Glomerular visceral epithelial cell (primary cell): Measurements from ENCODE around the gene RINL.
"Not testable (repeated sequence)": the region's sequence is repeated elsewhere in the genome, so short reads cannot be mapped to it uniquely, and the experiment has no call there.

Source experiments
- DNase-seq: peaks from one replicate; pipeline ENCODE4 v3.0.0-alpha.2; 2016; ENCODE audit errors: extremely low spot score

Gene RINL

GRCh38 chr19:38875656-38876395 is 2.2 kb downstream of the RINL start:
- no peak for DNase-seq

- DNase-seq, result not testable (repeated sequence)
Measured at GRCh38 chr19:38873400-38873799, 4.7 kb downstream of the RINL start.

DNA sequence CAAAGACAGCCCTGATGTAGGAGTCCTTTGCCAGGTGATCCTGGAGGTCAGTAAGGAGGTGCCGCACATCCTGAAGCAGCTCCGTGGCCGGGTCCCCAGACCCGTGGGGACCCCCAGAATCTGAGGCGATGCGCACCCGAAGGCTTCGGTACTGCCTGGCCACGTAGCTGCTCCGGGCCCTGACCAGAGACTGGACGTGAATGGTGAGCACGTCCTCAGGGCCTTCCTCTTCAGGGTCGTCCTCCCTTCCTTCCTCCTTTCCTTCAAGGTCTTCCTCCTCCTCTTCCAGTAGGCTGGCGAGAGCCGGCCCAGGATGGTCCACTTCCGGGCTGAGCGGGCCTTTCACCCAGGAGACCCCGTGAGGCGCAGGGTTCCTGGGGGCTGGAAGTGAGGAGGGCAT is 7.5 kb downstream of the RINL start:
- DNase-seq, result no peak

DNA sequence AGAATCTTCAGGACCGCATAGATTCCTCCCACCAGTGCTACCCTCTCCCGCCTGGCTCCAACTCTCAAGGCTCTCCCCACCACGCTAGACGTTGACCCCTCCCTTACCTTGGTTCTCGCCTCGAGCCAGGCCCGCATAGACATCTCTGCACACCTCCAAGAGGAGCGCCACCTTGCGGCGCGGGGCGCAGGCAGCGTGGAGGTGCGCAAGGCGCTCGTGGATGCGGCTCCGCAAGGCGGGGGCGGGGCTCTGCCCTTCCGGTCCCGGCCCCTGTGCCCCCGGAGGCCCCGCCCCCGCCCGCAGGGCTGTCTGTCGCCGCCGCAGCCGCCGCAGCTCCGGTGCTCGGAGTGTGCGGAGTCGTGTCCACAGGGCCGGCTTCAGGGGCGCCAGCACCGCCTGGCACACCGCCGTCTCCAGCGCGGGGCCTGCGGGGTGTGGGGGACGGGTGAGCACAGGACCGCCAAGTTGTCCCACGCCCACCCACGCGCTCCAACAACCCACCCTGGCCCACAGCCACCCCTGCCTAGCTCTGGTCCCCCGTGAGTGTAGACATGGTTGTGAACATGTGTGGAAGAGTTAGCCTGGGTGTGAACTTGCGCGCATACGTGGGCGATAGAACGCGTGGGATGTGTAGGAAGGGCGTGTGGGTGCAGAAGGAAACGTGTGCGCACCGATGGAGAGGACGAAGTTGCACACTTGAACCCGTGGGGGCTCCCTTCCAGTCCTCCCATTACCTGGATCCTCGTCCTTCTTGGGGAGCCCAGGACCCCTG is 8.1 kb downstream of the RINL start:
- peak; percentile 77 for DNase-seq

GRCh38 chr19:38869160-38869835 is 8.8 kb downstream of the RINL start:
- no peak for DNase-seq

- DNase-seq, result no peak
Measured at GRCh38 chr19:38868551-38868950, 9.5 kb downstream of the RINL start.

DNA sequence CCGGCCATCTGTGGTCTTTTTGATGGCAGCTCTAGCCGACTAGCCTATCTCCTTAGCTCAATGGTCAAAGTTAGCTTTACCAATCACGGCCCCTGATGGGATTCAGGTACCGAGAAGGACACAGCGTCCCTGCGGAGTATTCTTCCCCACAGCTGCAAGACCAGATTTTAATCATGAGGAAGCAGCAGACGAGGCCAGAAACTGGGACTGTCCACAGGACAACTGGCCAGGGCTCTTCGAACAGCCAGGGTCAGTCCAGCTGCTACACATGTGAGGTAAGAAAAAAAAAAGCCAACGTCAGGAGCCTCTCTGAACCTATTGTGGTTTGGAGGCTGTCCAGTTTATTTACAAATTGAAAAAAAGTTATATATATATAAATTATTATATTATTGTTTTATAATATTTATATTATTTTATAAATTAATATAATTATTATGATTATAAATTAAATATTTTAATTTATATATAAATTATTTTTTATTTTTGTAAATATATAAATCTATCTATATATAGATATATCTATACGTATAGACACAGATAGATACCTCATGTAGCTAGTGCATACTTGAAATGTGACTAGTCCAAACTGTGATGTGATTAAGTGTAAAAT is 10.8 kb downstream of the RINL start:
- no peak for DNase-seq

DNA sequence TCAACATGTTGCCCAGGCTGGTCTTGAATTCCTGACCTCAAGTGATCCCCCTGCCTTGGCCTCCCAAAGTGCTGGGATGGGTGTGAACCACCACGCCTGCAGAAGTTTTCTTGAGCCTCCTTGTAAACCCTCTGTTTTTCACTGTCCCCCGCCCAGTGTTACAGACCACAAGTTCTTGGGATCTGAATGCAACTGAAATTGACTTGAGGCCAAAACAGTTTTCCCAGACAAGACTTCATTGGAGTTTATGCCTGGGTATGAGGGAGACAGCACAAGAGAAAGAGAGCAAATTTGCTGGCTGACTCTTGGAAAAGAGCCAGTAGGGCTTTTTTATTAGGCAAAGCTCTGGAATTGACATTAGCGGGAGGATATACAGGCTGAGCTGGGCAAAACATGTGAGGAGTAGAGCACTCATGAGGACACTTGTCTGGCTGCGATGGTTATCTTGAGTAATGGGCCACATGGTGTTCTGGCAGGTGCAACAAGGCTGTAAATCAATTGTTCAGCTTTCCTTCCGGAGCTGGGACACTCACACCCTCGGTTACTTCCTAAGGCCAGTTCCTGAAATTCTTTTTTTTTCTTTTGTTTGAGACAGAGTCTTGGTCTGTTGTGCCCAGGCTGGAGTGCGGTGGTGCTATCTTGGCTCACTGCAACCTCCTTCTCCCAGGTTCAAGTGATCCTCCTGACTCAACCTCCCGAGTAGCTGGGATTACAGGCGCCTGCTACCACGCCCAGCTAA is 15.6 kb downstream of the RINL start:
- DNase-seq, result no peak

GRCh38 chr19:38861368-38861767 is 16.7 kb downstream of the RINL start:
- no peak for DNase-seq

GRCh38 chr19:38859631-38860204 is 18.4 kb downstream of the RINL start:
- not testable (repeated sequence) for DNase-seq

- DNase-seq, result no peak
Measured at GRCh38 chr19:38856813-38857212, 21.3 kb downstream of the RINL start.

GRCh38 chr19:38855751-38856150 is 22.3 kb downstream of the RINL start:
- not testable (repeated sequence) for DNase-seq

GRCh38 chr19:38854961-38855360 is 23.1 kb downstream of the RINL start:
- not testable (repeated sequence) for DNase-seq

- no peak for DNase-seq
Measured at GRCh38 chr19:38853214-38853613, 24.9 kb downstream of the RINL start.

DNA sequence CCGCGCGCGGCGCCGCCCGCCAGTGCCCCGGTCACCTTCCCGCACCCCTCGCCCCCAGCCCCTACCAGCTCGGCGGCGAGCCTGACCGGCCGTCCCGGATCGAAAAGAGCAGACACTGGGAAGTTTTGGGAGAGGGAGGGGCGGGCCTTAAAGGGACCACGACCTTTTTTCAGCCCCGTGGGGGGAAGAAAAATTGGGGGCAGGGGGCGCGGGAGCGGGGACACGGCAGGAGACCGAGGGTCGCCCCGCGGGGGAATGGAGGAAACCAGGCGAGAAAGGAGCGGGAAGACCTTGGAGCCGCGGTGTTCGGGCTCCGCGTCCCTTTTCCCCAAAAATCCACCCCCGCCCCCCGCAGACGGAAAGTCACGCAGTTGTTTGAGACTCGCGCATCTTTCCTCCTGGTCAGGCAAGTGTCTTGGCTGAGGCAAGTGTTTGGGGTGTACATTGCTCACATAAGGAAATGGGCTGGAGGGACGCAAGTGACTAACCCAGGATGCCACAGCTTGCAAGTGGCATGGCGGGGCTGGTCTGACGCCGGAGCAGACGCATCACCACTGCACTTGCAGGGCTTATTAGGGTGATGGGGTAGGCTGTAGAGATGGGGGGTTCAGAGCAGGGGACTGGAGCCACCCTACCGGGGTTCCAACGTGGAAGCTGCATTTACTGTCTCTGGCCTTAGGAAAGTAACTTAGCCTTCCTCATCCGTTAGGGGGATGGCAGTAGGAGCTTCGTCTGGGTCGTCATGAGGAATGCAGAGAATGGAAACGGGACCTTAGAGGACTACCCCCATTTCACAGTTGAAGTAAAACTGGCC is 25.6 kb downstream of the RINL start:
- peak; percentile 62 for DNase-seq

- DNase-seq, result peak; percentile 93
Measured at GRCh38 chr19:38851622-38852230, 26.3 kb downstream of the RINL start.

DNA sequence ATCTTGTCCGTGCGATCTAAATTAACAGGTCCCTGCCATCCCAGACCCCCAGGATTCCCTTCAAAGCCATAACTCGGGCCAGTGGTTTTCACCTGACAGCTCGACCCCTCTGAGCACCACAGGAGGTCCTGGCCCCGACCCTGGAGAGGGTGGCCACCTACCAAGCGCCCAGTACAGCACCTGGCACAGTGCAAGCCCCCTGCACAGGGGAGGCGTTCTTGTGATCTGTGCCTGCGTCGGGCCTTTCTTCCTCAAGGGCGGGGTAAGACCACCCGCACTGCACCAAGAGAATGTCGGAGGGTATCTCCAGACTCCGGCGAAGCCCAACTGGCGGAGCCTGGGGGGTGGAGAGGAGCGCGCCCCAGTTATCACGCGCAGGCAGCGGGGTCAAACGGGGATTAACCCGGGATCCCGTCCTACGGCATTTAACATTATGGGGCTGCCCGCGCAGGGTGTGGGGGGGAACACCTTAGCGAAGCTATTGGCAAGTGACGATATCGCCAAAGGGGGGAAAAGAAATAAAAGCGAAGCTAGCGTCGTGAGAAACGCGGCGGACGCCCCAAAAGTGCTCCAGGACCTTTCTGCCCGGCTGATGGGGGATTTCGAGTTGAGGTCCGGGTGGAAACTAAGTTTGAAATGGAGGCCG is 27.0 kb downstream of the RINL start:
- DNase-seq, result no peak

DNA sequence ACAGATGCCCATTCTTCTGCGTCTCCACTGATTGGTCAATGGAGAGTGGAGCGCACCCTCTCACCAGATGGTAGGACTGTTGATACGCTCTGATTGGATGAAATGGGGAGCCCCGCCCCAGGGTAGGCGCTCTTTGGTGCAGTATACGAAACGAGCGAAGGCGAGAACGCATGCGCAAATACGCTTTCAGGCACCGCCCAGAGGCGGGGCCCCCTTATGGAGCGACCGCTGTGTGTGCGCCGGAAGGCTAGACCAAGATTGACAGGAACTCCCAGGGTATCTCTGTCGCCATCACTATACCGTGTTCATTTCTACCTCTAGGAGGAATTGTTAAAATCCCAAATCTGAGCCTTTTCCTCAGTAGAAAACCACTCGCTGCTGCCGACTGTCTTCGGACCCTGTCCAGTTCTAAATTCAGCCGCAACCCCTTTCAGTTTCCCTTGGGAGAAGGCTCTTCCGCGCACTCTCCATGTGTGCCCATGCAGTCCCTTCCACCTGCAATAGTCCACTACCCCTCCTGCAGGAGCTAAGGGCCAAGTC is 27.6 kb downstream of the RINL start:
- no peak for DNase-seq

DNA sequence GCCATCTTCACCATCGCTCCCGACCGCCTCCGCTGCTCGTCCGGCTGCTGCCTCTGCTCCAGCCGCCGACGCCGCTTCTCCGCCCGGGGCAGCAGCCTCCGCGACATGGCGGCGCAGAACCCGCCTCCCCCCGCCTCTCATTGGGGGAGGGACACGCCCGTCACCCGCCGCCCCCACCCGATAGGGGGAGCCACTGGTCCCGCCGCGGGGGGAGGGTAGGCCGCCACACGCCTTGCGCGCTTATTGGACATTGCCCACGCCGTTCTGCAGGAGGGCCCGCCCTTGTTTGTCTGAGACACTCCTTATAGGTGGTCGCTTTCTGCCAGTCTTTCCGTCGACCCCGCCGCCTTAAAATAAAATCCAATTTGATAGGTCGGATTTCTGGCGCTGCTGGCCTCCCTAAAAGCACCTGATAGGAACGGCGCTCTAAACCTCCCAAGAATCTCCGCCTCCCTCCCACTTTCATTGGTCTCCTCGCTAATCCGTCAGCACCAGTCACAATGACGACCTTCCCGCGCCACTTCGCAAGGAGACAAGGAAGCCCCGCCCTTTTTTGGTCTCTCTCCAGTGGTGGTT is 28.1 kb downstream of the RINL start, which contains the start of gene HNRNPL:
Gene HNRNPL, minus strand, starts transcription at position 127 of the 576 bp plus-strand sequence. Its CDS starts 20 bp downstream, at position 107.
- peak; percentile 100 for DNase-seq
